Activated CD8-positive, alpha-beta memory T cell treated with anti-CD3 and anti-CD28 coated beads, Interleukin-2, amount 10 ng/mL, durations not matched to agents 7 days and 5 days (primary cell): ENCODE results near the gene PKD2L2. TPM values are rescaled to one million over a fixed set of nuclear protein-coding genes. Genes with fewer than 3 reads are reported as not detected.
"Not testable (repeated sequence)": the region's sequence is repeated elsewhere in the genome, so short reads cannot be mapped to it uniquely, and the experiment has no call there.

Experiments
- ATAC-seq: fragments of 150-1000 bp; cut with Tn5 transposase; one replicate; pipeline ENCODE4 v1.10.0; 2021; ENCODE audit warnings: moderate library complexity
- CTCF ChIA-PET: fragments of 350-600 bp; sonication (Branson Sonifier 250); formaldehyde crosslinking; loops from one replicate; lab custom pipeline; 2021; ENCODE audit warnings: antibody characterized with exemption; lab: Charles Lee
- DNase-seq: peaks from one replicate; pipeline ENCODE4 v3.0.0-alpha.2; 2020
- H3K27ac Mint-ChIP-seq: one replicate; pipeline ENCODE4 v1.8.0; 2021; ENCODE audit warnings: mild to moderate bottlenecking, mixed read lengths
- H3K27me3 Mint-ChIP-seq: one replicate; pipeline ENCODE4 v1.8.0; 2021; ENCODE audit warnings: mixed read lengths
- H3K36me3 Mint-ChIP-seq: one replicate; pipeline ENCODE4 v1.8.0; 2021; ENCODE audit warnings: mild to moderate bottlenecking, mixed read lengths
- H3K4me1 Mint-ChIP-seq: one replicate; pipeline ENCODE4 v1.8.0; 2021; ENCODE audit warnings: mixed read lengths
- H3K4me3 Mint-ChIP-seq: one replicate; pipeline ENCODE4 v1.8.0; 2021; ENCODE audit warnings: mild to moderate bottlenecking, moderate library complexity, mixed read lengths
- H3K9me3 Mint-ChIP-seq: one replicate; pipeline ENCODE4 v1.8.0; 2022; ENCODE audit warnings: low read depth, mixed read lengths
- total RNA-seq, 2 experiments: library from RNA; stranded (reverse); gene quantifications; one replicate each; pipeline ENCODE4 v1.2.3, GENCODE V29; 2021

PKD2L2 gene
- total RNA-seq, 2 experiments from 2014 or later: 0.38 TPM; not detected in 1

GRCh38 chr5:137939331-137939730 is 50.1 kb downstream of the PKD2L2 start:
- DNase-seq (no peak), ATAC-seq (no peak)
- peaks cover 16% of the 10 kb centered on the region for H3K4me1 Mint-ChIP-seq
- CTCF ChIA-PET: no interaction called here
- no peaks in the 10 kb centered on the region for H3K27me3 Mint-ChIP-seq
- H3K36me3 Mint-ChIP-seq: peaks cover 53% of the 10 kb centered on the region
- no peak overlapping the region for H3K27ac Mint-ChIP-seq
- no peak overlapping the region for H3K4me3 Mint-ChIP-seq
- no peaks in the 10 kb centered on the region for H3K9me3 Mint-ChIP-seq

GRCh38 chr5:137944280-137944679 is 55.0 kb downstream of the PKD2L2 start:
- DNase-seq, H3K9me3 Mint-ChIP-seq, H3K4me3 Mint-ChIP-seq, H3K27ac Mint-ChIP-seq, H3K27me3 Mint-ChIP-seq, H3K4me1 Mint-ChIP-seq, ATAC-seq, CTCF ChIA-PET: not testable (repeated sequence)
- peaks cover 73% of the 10 kb centered on the region for H3K36me3 Mint-ChIP-seq

- Mint-ChIP-seq H3K9me3 (no peaks in the 10 kb centered on the region), H3K4me1 (peaks cover 4% of the 10 kb centered on the region), H3K27me3 (no peaks in the 10 kb centered on the region), H3K4me3 (no peak overlapping the region), H3K36me3 (peaks cover 70% of the 10 kb centered on the region), H3K27ac (no peak overlapping the region)
- CTCF ChIA-PET: no interaction called here
- DNase-seq (no peak), ATAC-seq (no peak)
Measured at GRCh38 chr5:137945825-137946224, 56.6 kb downstream of the PKD2L2 start.

GRCh38 chr5:137954131-137954879 is 65.0 kb downstream of the PKD2L2 start:
- ATAC-seq (no peak), DNase-seq (no peak)
- Mint-ChIP-seq H3K27me3 (no peaks in the 10 kb centered on the region), H3K27ac (no peak overlapping the region), H3K4me1 (peaks cover 4% of the 10 kb centered on the region), H3K9me3 (no peaks in the 10 kb centered on the region), H3K4me3 (no peak overlapping the region), H3K36me3 (peaks cover 45% of the 10 kb centered on the region)
- CTCF ChIA-PET: interaction anchor here (0.6 to 1.3 kb wide), 3 partner anchors 84 to 1295 kb away, joined by 3 to 5 read pairs (median 3); no protein-coding TSS in a partner anchor

- H3K27me3 Mint-ChIP-seq: no peaks in the 10 kb centered on the region
- CTCF ChIA-PET: no interaction called here
- H3K9me3 Mint-ChIP-seq: no peaks in the 10 kb centered on the region
- no peak for ATAC-seq
- H3K4me1 Mint-ChIP-seq: no peaks in the 10 kb centered on the region
- no peak overlapping the region for H3K27ac Mint-ChIP-seq
- H3K36me3 Mint-ChIP-seq: peaks cover 44% of the 10 kb centered on the region
- DNase-seq: no peak
- no peak overlapping the region for H3K4me3 Mint-ChIP-seq
Measured at GRCh38 chr5:137957948-137958347, 68.7 kb downstream of the PKD2L2 start.

GRCh38 chr5:137959488-137959887 is 70.2 kb downstream of the PKD2L2 start:
- H3K4me1 Mint-ChIP-seq: no peaks in the 10 kb centered on the region
- H3K27me3 Mint-ChIP-seq: no peaks in the 10 kb centered on the region
- peaks cover 36% of the 10 kb centered on the region for H3K36me3 Mint-ChIP-seq
- DNase-seq (no peak), ATAC-seq (no peak)
- no peaks in the 10 kb centered on the region for H3K9me3 Mint-ChIP-seq
- CTCF ChIA-PET: interaction anchor here (0.6 kb wide), 1 partner anchor 20 kb away, joined by 3 read pairs; no protein-coding TSS in a partner anchor
- no peak overlapping the region for H3K4me3 Mint-ChIP-seq
- no peak overlapping the region for H3K27ac Mint-ChIP-seq

- ATAC-seq (no peak), DNase-seq (no peak)
- Mint-ChIP-seq H3K27ac (no peak overlapping the region), H3K36me3 (peaks cover 37% of the 10 kb centered on the region), H3K9me3 (no peaks in the 10 kb centered on the region), H3K4me1 (no peaks in the 10 kb centered on the region), H3K27me3 (no peaks in the 10 kb centered on the region), H3K4me3 (no peak overlapping the region)
- CTCF ChIA-PET: no interaction called here
Measured at GRCh38 chr5:137960141-137960540, 70.9 kb downstream of the PKD2L2 start.

- no peak for ATAC-seq
- H3K4me1 Mint-ChIP-seq: no peaks in the 10 kb centered on the region
- no peak for DNase-seq
- H3K27ac Mint-ChIP-seq: no peak overlapping the region
- CTCF ChIA-PET: no interaction called here
- H3K9me3 Mint-ChIP-seq: no peaks in the 10 kb centered on the region
- H3K4me3 Mint-ChIP-seq: no peak overlapping the region
- peaks cover 35% of the 10 kb centered on the region for H3K36me3 Mint-ChIP-seq
- H3K27me3 Mint-ChIP-seq: no peaks in the 10 kb centered on the region
Measured at GRCh38 chr5:137960819-137961218, 71.6 kb downstream of the PKD2L2 start.

GRCh38 chr5:137970384-137970783 is 81.1 kb downstream of the PKD2L2 start:
- H3K9me3 Mint-ChIP-seq, H3K4me3 Mint-ChIP-seq, DNase-seq, H3K27me3 Mint-ChIP-seq, H3K27ac Mint-ChIP-seq, H3K4me1 Mint-ChIP-seq, CTCF ChIA-PET, ATAC-seq: not testable (repeated sequence)
- peaks cover 42% of the 10 kb centered on the region for H3K36me3 Mint-ChIP-seq

- DNase-seq: no peak
- no peaks in the 10 kb centered on the region for H3K27me3 Mint-ChIP-seq
- H3K4me3 Mint-ChIP-seq: no peak overlapping the region
- peaks cover 6% of the 10 kb centered on the region for H3K9me3 Mint-ChIP-seq
- ATAC-seq: no peak
- peaks cover 52% of the 10 kb centered on the region for H3K36me3 Mint-ChIP-seq
- CTCF ChIA-PET: no interaction called here
- H3K4me1 Mint-ChIP-seq: no peaks in the 10 kb centered on the region
- no peak overlapping the region for H3K27ac Mint-ChIP-seq
Measured at GRCh38 chr5:137975208-137975607, 86.0 kb downstream of the PKD2L2 start.

GRCh38 chr5:137989419-137989818 is 100.2 kb downstream of the PKD2L2 start:
- Mint-ChIP-seq H3K27ac (no peak overlapping the region), H3K4me1 (peaks cover 4% of the 10 kb centered on the region), H3K4me3 (no peak overlapping the region), H3K9me3 (no peaks in the 10 kb centered on the region), H3K27me3 (no peaks in the 10 kb centered on the region), H3K36me3 (peaks cover 26% of the 10 kb centered on the region)
- DNase-seq: no peak
- ATAC-seq: no peak
- CTCF ChIA-PET: no interaction called here

Other genes starting within 250 kb of the PKD2L2 start
- gene KLHL3, start 153.4 kb upstream of the PKD2L2 start, total RNA-seq: 1 to 10 TPM; 3.0 to 5.7 TPM
- gene HNRNPA0, start 135.1 kb upstream of the PKD2L2 start, total RNA-seq: 10 to 100 TPM; 26.0 to 34.0 TPM
- gene MYOT, start 21.6 kb upstream of the PKD2L2 start, total RNA-seq: not detected
- 10 to 100 TPM; 31.4 to 38.8 TPM for gene FAM13B, start 143.6 kb downstream of the PKD2L2 start, total RNA-seq
- not detected for gene WNT8A, start 194.6 kb downstream of the PKD2L2 start, total RNA-seq
- not detected for gene NME5, start 250.0 kb downstream of the PKD2L2 start, total RNA-seq